HEK293 (cell line): ENCODE data around the gene IFNGR1.
A peak's percentile ranks its signal among the peaks of the same experiment; 100 is the strongest.

Experiments used
- HOXD13 ChIP-seq: sonication (generic); formaldehyde crosslinking; IDR thresholded peaks from 2 replicates; pipeline ENCODE4 v1.8.0; 2022; ENCODE audit warnings: missing genetic modification reagents, borderline replicate concordance
- KLF10 ChIP-seq: fragments of 450-650 bp; IDR thresholded peaks from 2 replicates; pipeline ENCODE4 v1.5.1; 2018; ENCODE audit warnings: missing biosample characterization, mild to moderate bottlenecking, missing genetic modification characterization
- MEIS1 ChIP-seq: sonication (generic); formaldehyde crosslinking; IDR thresholded peaks from 2 replicates; pipeline ENCODE4 v1.8.1; 2022; ENCODE audit warnings: missing genetic modification reagents, mild to moderate bottlenecking, borderline replicate concordance
- TCF7L2 ChIP-seq: IDR thresholded peaks from 2 replicates; pipeline ENCODE4 v1.6.1; 2011; ENCODE audit warnings: low read depth, mild to moderate bottlenecking, inconsistent platforms, low read length, moderate library complexity, borderline replicate concordance
- ZFHX2 ChIP-seq: fragments of 450-650 bp; formaldehyde crosslinking; conservative IDR thresholded peaks from 2 replicates; pipeline ENCODE4 v1.5.1; 2016; ENCODE audit warnings: missing biosample characterization, missing genetic modification characterization
- ZNF132 ChIP-seq: fragments of 450-650 bp; formaldehyde crosslinking; IDR thresholded peaks from 2 replicates; pipeline ENCODE4 v1.5.1; 2017; ENCODE audit warnings: missing biosample characterization, missing genetic modification characterization, borderline replicate concordance
- ZNF335 ChIP-seq: fragments of 450-650 bp; formaldehyde crosslinking; conservative IDR thresholded peaks from 2 replicates; pipeline ENCODE4 v1.5.1; 2016; ENCODE audit warnings: missing biosample characterization, missing genetic modification characterization
- ZNF341 ChIP-seq: fragments of 450-650 bp; formaldehyde crosslinking; IDR thresholded peaks from 2 replicates; pipeline ENCODE4; 2016; ENCODE audit warnings: low read depth, missing biosample characterization, missing genetic modification characterization
- ZNF37A ChIP-seq: fragments of 450-650 bp; IDR thresholded peaks from 2 replicates; pipeline ENCODE4 v1.5.1; 2018; ENCODE audit warnings: missing biosample characterization, missing genetic modification characterization
- ZNF529 ChIP-seq: fragments of 450-650 bp; formaldehyde crosslinking; IDR thresholded peaks from 2 replicates; pipeline ENCODE4 v1.5.1; 2017; ENCODE audit warnings: missing genetic modification characterization, missing biosample characterization; ENCODE audit not compliant: insufficient replicate concordance
- ZNF544 ChIP-seq: fragments of 450-650 bp; formaldehyde crosslinking; IDR thresholded peaks from 2 replicates; pipeline ENCODE4 v1.5.0; 2017; ENCODE audit warnings: missing biosample characterization, missing genetic modification characterization
- ZNF555 ChIP-seq: fragments of 450-650 bp; formaldehyde crosslinking; conservative IDR thresholded peaks from 2 replicates; pipeline ENCODE4 v1.5.1; 2017; ENCODE audit warnings: missing biosample characterization, mild to moderate bottlenecking, missing genetic modification characterization, inconsistent platforms
- ZNF626 ChIP-seq: fragments of 450-650 bp; sonication (Bioruptor Pico); formaldehyde crosslinking; IDR thresholded peaks from 2 replicates; pipeline ENCODE4 v1.5.1; 2018; ENCODE audit warnings: missing biosample characterization, missing genetic modification characterization, inconsistent platforms
- ZNF664 ChIP-seq: fragments of 450-650 bp; formaldehyde crosslinking; IDR thresholded peaks from 2 replicates; pipeline ENCODE4 v1.5.1; 2016; ENCODE audit warnings: missing biosample characterization, missing genetic modification characterization
- ZNF670 ChIP-seq: fragments of 450-650 bp; formaldehyde crosslinking; IDR thresholded peaks from 2 replicates; pipeline ENCODE4 v1.5.1; 2016; ENCODE audit warnings: missing biosample characterization, missing genetic modification characterization, low read depth
- ZNF777 ChIP-seq: fragments of 450-650 bp; formaldehyde crosslinking; IDR thresholded peaks from 2 replicates; pipeline ENCODE4 v1.5.1; 2017; ENCODE audit warnings: missing biosample characterization, missing genetic modification characterization, borderline replicate concordance
- ZNF830 ChIP-seq: fragments of 450-650 bp; IDR thresholded peaks from 2 replicates; pipeline ENCODE4 v1.5.0; 2018; ENCODE audit warnings: missing biosample characterization, missing genetic modification characterization, low read depth, mild to moderate bottlenecking, moderate library complexity
- ZSCAN16 ChIP-seq: fragments of 450-650 bp; formaldehyde crosslinking; IDR thresholded peaks from 2 replicates; pipeline ENCODE4 v1.5.1; 2016; ENCODE audit warnings: missing biosample characterization, missing genetic modification characterization
- TF ChIP-seq, protein P1 (sequence below): fragments of 450-650 bp; formaldehyde crosslinking; IDR thresholded peaks from 2 replicates; pipeline ENCODE4 v1.5.1; 2016; ENCODE audit warnings: missing biosample characterization, missing genetic modification characterization
- TF ChIP-seq, protein P2 (sequence below): fragments of 450-650 bp; formaldehyde crosslinking; IDR thresholded peaks from 2 replicates; pipeline ENCODE4 v1.5.1; 2017; ENCODE audit warnings: missing biosample characterization, missing genetic modification characterization
- TF ChIP-seq, protein P3 (sequence below): fragments of 450-650 bp; formaldehyde crosslinking; IDR thresholded peaks from 2 replicates; pipeline ENCODE4 v1.5.1; 2017; ENCODE audit warnings: missing biosample characterization, missing genetic modification characterization
- TF ChIP-seq, protein P4 (sequence below): fragments of 450-650 bp; formaldehyde crosslinking; IDR thresholded peaks from 2 replicates; pipeline ENCODE4 v1.5.1; 2016; ENCODE audit warnings: missing biosample characterization, missing genetic modification characterization
- TF ChIP-seq, protein P5 (sequence below): fragments of 450-650 bp; formaldehyde crosslinking; IDR thresholded peaks from 2 replicates; pipeline ENCODE4 v1.5.1; 2016; ENCODE audit warnings: missing biosample characterization, missing genetic modification characterization, low read depth
- TF ChIP-seq, protein P6 (sequence below): fragments of 450-650 bp; formaldehyde crosslinking; IDR thresholded peaks from 2 replicates; pipeline ENCODE4 v1.5.1; 2016; ENCODE audit warnings: missing biosample characterization, missing genetic modification characterization, borderline replicate concordance

IFNGR1 gene

DNA sequence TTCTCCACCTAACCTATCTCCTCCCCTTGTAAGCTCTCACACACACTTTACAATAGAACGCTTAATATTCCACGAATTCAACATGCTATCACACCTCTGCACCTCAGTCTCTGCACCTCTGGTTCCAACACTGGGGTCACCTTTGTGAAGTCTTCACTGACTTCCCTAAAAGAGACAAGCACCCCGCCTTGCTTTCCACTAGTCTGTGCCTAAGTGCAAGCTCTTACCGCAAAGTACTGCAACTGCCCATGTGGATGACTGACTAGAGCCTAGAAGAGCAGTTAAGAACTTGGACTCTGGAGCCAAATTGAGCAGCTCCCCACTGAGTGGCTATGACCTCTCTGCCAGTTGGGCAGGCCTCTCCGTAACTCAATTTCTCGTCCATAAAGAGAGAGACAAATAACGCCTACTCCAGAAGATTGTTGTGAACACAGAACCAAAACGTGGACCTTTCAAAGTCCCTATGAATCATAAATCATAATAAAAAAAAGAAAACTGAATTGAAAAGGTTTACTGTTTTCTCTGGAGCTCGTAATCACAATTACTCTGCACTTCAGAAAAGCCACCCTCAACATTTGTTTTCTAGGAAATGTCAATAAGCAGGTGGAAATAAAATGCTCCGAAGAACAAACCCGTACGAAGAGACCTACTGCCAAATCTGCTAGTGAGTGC lies 1.2 kb downstream of the IFNGR1 start (continued):
- TF ChIP-seq TCF7L2 (no peak), ZNF335 (tag by site-specific recombination) (no peak), ZNF132 (no peak), ZNF37A (tag by site-specific recombination) (no peak), ZFHX2 (tag by site-specific recombination) (no peak), HOXD13 (CRISPR knock-in tag) (no peak), ZSCAN16 (tag by site-specific recombination) (no peak), ZNF555 (tag by site-specific recombination) (no peak), ZNF626 (no peak), ZNF664 (tag by site-specific recombination) (no peak), MEIS1 (CRISPR knock-in tag) (no peak), ZNF777 (no peak), ZNF529 (tag by site-specific recombination) (no peak), KLF10 (tag by site-specific recombination) (no peak), ZNF670 (tag by site-specific recombination) (no peak), ZNF830 (no peak), ZNF341 (tag by site-specific recombination) (peak; percentile 78), ZNF544 (tag by site-specific recombination) (no peak)
- TF ChIP-seq, protein P1, sequence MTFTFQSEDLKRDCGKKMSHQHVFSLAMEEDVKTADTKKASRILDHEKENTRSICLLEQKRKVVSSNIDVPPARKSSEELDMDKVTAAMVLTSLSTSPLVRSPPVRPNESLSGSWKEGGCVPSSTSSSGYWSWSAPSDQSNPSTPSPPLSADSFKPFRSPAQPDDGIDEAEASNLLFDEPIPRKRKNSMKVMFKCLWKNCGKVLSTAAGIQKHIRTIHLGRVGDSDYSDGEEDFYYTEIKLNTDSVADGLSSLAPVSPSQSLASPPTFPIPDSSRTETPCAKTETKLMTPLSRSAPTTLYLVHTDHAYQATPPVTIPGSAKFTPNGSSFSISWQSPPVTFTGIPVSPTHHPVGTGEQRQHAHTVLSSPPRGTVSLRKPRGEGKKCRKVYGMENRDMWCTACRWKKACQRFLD (tag by site-specific recombination), result no peak
- TF ChIP-seq, protein P2, sequence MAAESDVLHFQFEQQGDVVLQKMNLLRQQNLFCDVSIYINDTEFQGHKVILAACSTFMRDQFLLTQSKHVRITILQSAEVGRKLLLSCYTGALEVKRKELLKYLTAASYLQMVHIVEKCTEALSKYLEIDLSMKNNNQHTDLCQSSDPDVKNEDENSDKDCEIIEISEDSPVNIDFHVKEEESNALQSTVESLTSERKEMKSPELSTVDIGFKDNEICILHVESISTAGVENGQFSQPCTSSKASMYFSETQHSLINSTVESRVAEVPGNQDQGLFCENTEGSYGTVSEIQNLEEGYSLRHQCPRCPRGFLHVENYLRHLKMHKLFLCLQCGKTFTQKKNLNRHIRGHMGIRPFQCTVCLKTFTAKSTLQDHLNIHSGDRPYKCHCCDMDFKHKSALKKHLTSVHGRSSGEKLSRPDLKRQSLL (tag by site-specific recombination), result peak; percentile 70; the same call in 1 of the 2 replicates
- TF ChIP-seq, protein P3, sequence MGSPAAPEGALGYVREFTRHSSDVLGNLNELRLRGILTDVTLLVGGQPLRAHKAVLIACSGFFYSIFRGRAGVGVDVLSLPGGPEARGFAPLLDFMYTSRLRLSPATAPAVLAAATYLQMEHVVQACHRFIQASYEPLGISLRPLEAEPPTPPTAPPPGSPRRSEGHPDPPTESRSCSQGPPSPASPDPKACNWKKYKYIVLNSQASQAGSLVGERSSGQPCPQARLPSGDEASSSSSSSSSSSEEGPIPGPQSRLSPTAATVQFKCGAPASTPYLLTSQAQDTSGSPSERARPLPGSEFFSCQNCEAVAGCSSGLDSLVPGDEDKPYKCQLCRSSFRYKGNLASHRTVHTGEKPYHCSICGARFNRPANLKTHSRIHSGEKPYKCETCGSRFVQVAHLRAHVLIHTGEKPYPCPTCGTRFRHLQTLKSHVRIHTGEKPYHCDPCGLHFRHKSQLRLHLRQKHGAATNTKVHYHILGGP, result peak; percentile 83
- TF ChIP-seq, protein P4, sequence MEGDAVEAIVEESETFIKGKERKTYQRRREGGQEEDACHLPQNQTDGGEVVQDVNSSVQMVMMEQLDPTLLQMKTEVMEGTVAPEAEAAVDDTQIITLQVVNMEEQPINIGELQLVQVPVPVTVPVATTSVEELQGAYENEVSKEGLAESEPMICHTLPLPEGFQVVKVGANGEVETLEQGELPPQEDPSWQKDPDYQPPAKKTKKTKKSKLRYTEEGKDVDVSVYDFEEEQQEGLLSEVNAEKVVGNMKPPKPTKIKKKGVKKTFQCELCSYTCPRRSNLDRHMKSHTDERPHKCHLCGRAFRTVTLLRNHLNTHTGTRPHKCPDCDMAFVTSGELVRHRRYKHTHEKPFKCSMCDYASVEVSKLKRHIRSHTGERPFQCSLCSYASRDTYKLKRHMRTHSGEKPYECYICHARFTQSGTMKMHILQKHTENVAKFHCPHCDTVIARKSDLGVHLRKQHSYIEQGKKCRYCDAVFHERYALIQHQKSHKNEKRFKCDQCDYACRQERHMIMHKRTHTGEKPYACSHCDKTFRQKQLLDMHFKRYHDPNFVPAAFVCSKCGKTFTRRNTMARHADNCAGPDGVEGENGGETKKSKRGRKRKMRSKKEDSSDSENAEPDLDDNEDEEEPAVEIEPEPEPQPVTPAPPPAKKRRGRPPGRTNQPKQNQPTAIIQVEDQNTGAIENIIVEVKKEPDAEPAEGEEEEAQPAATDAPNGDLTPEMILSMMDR (tag by site-specific recombination), result no peak
- TF ChIP-seq, protein P5, sequence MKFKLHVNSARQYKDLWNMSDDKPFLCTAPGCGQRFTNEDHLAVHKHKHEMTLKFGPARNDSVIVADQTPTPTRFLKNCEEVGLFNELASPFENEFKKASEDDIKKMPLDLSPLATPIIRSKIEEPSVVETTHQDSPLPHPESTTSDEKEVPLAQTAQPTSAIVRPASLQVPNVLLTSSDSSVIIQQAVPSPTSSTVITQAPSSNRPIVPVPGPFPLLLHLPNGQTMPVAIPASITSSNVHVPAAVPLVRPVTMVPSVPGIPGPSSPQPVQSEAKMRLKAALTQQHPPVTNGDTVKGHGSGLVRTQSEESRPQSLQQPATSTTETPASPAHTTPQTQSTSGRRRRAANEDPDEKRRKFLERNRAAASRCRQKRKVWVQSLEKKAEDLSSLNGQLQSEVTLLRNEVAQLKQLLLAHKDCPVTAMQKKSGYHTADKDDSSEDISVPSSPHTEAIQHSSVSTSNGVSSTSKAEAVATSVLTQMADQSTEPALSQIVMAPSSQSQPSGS, result no peak
- TF ChIP-seq, protein P6, sequence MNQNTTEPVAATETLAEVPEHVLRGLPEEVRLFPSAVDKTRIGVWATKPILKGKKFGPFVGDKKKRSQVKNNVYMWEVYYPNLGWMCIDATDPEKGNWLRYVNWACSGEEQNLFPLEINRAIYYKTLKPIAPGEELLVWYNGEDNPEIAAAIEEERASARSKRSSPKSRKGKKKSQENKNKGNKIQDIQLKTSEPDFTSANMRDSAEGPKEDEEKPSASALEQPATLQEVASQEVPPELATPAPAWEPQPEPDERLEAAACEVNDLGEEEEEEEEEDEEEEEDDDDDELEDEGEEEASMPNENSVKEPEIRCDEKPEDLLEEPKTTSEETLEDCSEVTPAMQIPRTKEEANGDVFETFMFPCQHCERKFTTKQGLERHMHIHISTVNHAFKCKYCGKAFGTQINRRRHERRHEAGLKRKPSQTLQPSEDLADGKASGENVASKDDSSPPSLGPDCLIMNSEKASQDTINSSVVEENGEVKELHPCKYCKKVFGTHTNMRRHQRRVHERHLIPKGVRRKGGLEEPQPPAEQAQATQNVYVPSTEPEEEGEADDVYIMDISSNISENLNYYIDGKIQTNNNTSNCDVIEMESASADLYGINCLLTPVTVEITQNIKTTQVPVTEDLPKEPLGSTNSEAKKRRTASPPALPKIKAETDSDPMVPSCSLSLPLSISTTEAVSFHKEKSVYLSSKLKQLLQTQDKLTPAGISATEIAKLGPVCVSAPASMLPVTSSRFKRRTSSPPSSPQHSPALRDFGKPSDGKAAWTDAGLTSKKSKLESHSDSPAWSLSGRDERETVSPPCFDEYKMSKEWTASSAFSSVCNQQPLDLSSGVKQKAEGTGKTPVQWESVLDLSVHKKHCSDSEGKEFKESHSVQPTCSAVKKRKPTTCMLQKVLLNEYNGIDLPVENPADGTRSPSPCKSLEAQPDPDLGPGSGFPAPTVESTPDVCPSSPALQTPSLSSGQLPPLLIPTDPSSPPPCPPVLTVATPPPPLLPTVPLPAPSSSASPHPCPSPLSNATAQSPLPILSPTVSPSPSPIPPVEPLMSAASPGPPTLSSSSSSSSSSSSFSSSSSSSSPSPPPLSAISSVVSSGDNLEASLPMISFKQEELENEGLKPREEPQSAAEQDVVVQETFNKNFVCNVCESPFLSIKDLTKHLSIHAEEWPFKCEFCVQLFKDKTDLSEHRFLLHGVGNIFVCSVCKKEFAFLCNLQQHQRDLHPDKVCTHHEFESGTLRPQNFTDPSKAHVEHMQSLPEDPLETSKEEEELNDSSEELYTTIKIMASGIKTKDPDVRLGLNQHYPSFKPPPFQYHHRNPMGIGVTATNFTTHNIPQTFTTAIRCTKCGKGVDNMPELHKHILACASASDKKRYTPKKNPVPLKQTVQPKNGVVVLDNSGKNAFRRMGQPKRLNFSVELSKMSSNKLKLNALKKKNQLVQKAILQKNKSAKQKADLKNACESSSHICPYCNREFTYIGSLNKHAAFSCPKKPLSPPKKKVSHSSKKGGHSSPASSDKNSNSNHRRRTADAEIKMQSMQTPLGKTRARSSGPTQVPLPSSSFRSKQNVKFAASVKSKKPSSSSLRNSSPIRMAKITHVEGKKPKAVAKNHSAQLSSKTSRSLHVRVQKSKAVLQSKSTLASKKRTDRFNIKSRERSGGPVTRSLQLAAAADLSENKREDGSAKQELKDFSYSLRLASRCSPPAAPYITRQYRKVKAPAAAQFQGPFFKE (tag by site-specific recombination), result no peak
